ENCODE measurements around the gene TMEM164. TPM values are rescaled to one million over a fixed set of nuclear protein-coding genes. Genes with fewer than 3 reads are reported as not detected.
"Not testable (repeated sequence)": the region's sequence is repeated elsewhere in the genome, so short reads cannot be mapped to it uniquely, and the experiment has no call there.

TMEM164 gene
- 10 to 100 TPM; 37.9 to 42.5 (median 40.5) TPM for polyA plus RNA-seq (ENCODE audit: insufficient read length in 3 of 3)

DNA sequence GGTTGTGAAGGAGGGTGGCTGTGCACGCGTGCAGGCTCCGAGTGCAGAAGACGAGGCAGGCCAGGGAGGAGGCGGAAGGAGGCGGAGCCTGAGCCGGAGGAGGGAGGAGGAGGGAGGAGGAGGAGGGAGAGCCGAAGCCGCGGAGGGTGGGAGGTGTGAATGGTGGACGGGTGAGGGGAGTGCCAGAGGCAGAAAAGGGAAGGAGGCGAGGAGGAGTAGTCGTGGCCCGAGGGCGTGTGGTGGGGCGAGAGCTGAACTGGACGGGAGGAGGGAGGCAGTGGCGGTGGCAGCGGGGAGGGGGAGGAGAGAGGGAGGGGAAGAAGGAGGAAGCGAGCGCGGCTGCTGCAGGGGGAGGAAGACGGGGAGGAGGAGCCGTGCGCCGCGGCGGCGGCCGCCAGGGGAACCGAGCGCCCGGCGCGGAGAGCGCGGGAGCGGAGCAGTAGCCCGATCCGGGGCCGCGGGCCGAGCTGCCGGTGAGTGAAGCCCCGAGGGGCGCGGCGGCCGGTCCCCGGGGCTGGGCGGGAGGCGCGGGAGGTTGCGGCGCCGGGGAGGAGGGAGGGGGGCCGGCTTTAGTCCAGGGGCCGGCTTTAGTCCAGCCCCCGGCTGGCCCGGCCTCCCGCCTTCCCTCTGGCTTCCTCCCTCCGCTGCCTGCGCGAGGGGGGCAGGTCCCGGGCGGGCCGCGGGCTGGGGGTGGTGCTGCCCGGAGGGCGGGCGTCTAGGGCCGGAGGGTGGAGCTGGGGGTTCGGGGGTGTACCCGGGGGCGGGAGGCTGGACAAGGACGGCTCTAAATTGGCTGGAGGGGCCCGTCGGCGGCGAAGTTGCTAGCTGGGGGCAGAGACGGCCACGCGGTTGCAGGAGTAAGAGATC is at the start of gene TMEM164:
TMEM164 (plus strand) TSS at position 815 of the 867 bp plus-strand sequence. CDS start 661 bp downstream, outside the sequence.
- peak; percentile 47 to 62 (median 54) for DNase-seq (ENCODE audit: low read depth in 3 of 3, low spot score in 2 of 3)

DNA sequence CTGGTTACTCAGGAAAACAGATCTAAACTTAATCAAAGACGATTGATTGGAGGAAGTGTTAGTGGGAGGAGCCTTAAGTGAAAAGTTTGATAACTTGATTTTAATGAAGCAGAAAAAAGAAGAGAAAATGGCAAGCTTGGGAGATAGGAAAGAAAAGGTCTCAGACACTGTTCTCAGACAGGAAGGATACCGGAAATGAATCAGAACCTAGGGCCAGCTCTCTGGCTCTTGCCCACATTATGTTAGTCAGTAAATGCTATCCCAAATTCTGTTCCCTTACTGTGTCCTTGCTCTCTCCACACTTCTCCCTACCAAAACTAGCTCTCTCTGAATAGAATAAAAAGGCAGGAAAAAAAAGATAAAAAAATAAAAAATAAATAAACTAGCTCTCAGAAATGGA is 48.6 kb upstream of the TMEM164 start:
- DNase-seq (ENCODE audit: low read depth in 3 of 3, low spot score in 2 of 3) = no peak

DNA sequence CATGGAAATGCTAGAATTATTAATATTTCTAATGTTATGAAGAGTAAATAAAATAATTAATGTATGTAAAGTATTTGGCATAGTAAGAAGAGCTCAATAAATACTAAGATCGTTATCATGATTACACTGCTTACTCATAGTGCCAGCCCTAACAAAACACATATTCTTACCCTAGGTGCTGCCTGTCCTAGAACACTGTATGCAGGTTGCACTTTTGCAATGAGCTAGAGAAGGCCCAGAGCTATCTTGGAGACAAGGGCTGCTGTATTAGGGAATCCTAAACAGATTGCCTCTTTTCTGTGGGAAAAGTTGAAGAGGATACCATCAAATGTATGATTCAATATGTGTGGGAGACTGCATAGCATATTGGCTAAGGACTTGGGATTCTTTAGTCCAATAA is 48.0 kb upstream of the TMEM164 start:
- DNase-seq (ENCODE audit: low read depth in 3 of 3, low spot score in 2 of 3) = no peak

DNA sequence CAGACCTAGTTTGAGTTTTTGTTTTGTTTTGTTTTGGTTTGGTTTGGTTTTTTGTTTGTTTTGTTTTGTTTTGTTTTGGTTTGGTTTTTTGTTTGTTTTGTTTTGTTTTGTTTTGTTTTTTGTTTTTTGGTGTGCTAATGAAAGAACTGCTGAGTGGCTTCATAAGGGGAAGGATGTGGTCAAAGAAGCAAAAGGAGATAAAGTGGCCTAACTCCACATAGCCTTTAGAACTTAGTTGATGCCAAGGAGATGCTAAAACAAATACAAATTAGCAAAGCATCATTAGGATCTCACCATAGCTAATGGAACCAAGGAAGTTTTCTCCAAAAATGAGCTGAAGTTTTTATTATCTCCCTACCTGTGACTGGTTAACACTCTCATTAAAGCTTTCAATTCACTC is 44.6 kb upstream of the TMEM164 start:
- DNase-seq (ENCODE audit: low read depth in 3 of 3, low spot score in 2 of 3) = no peak

DNA sequence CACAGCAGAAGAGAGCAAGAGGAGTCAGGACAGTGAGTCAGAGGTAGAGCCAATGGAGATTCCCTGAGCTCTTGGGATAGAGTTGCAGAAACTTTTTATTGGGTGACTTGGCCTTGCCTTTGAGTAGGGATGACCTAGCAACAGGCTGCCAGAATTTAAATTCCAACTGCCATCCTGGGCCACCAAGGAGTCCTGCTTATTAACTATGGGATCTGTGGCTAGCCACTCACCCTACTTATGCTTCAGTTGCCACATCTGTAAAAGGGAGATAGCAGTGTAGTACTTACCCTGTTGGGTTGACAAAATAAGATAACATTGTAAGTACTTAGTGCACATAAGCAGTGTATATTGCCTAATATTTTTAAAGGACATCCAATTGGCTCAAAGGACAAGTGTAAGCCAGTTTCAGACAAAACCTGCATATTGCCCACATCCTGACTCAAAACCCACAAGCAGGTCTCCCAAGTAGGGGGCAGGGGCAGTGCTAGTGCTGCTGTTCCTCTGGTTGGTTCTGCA is 43.5 kb upstream of the TMEM164 start:
- DNase-seq (ENCODE audit: low read depth in 3 of 3, low spot score in 2 of 3) = no peak

DNA sequence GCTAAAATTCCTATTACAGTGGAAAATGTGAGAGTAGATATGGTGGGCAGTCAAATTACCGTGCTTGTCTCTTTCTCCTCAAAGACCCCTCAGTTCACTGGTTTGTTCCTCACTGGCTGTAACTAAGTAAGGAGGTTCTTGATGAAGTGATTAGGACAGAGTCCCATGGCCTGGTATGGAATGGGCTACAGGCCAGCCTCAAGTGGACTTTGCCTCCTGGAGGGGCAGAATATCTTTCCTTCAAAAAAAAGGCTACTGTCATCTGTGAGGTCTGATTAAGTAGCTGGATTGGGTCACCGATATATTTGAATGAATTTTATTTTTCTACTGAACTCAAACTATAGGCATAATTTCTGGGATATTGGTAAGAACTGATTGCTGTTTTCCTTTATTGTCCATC is 38.5 kb upstream of the TMEM164 start:
- no peak for DNase-seq (ENCODE audit: low read depth in 3 of 3, low spot score in 2 of 3)

DNA sequence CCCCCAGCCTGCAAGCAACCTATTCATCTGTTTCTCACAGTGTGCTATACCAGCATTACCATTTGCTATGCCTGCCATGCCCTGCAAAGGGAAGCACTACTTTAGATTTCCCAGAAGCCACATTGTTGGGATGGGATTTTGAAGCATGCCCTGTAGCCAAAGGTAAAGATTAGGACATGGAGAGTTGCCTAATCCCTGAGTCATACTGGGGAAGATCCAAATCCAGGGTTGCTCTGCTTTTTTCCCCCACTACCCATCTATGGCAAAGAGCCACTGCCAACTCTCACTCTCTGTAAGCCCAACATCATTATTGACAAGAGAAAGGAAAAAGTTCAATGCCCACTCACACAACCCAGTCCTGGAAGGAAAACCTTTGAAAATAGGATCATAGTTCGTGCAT is 36.7 kb upstream of the TMEM164 start:
- no peak for DNase-seq (ENCODE audit: low read depth in 3 of 3, low spot score in 2 of 3)

DNA sequence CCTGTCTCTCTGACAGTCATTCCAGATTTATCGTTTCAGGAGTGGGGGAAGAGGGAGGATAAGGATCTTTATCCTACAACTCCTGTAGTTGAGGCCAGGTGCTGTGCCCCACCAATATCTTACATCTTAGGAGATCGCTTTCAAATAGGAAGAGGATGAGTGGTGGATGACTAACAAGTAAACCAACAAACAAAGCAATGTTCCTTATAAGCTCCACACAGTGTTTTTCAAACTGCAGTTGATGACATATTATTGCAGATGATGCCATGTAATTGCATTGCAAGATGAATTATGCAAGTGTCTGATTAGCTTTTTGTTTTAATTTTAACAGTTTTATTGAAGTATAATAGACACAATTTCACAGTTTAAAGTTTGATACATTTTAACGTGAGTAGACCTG is 35.8 kb upstream of the TMEM164 start:
- no peak for DNase-seq (ENCODE audit: low read depth in 3 of 3, low spot score in 2 of 3)

DNA sequence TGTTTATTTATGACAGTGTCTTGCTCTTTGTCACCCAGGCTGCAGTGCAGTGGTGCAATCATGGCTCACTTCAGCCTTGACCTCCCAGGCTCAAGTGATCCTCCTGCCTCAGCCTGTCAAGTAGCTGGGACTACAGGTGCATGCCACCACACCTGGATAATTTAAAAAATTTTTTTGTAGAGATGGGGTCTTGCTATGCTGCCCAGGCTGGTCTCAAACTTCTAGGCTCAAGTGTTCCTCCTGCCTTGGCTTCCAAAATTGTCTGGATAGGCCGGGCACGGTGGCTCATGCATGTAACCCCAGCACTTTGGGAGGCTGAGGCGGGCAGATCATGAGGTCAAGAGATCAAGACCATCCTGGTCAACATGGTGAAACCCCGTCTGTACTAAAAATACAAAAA is 32.1 kb upstream of the TMEM164 start:
- DNase-seq (ENCODE audit: low read depth in 3 of 3, low spot score in 2 of 3) = not testable (repeated sequence)

DNA sequence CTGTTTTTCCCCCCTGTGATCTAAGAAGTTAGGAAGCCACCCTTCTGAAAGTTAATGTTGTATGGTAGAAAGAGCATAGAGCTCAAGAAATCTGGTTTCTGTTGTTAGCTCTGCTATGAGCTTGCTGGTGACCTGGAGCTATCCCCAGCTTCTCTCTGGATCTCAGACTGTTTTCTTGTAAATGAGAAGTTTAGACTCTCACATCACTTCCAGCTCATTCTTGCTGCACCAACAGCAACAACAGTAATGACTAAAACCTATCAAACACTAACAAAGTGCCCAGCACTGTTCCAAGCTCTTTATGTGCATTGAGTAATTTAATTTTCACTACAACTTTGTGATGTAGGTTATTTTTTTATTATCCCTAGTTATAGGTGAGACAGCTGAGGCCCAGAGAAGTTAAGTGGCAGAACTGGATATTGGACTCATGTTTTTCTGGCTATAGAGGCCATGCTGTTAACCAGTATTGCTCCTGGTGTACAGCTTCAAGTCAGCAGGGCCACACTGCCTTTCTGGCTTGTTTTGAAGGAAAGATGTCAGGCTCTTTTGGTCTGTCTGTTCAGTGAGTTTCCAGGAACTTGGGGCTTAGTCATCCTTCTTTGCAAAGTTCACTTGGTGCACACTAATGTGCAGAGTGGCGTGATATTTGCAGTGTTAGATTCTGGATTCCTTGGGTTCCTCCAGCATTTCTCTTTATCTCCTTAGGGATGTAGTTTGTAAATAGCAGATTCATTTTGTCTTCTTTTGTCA is 27.8 kb upstream of the TMEM164 start:
- DNase-seq (ENCODE audit: low read depth in 3 of 3, low spot score in 2 of 3) = no peak

DNA sequence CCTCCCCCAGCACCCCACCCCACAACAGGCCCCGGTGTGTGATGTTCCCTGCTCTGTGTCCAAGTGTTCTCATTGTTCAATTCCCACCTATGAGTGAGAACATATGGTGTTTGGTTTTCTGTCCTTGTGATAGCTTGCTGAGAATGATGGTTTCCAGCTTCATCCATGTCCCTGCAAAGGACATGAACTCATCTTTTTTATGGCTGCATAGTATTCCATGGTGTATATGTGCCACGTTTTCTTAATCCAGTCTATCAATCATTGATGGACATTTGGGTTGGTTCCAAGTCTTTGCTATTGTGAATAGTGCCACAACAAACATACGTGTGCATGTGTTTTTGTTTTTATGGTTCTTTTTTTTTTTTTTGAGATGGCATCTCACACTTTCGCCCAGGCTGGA is 17.7 kb upstream of the TMEM164 start:
- not testable (repeated sequence) for DNase-seq (ENCODE audit: low read depth in 3 of 3, low spot score in 2 of 3)

DNA sequence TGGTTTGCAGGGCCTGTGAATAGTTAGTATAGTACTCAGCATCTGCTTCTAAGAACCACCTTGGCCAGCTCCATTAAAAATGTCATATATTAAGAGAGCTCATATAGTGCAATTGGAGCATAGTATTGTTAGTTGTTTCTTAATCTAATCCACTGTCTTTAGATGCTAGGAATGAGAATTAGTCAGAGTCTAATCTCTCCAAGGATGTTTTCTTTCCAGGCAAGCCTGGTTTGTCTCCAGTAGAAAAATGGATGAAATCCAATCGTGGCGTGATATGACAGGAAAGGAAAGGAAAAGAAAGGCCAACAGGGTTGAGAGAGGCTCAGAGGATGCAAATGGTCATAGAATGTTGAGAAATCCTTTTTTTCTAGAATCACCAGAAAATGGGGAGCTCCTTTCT is 15.0 kb upstream of the TMEM164 start:
- no peak for DNase-seq (ENCODE audit: low read depth in 3 of 3, low spot score in 2 of 3)

DNA sequence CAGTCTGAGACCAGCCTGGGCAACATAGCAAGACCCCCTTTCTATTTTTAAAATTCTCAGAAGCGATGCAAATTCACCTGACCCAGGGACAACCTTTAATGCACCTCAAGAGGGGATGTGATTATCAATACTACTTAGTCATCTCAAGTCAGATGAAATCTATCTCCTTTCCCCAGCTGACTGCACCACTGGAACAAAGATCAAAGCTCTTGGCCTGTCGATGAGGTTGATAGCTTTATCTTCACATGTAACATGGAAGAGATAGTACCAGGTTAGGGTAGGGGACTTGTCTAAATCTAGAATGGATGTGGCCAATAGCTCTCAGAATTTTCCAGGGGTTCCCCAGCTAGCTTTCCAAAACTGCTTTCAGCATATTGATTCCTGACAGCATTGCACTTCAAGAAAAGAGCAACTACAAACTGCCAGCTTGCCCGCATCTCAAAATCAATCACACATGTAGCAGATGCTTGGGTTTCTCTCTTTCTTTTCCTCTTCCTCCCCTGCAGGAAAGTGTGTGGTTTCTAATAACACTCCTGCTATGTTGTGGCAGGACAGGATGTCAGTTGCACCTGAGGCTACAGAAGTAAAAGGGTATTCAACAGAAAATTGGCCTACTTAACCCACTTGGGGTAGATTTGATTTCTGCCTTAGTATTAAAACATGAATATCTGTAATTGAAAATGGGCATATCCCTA is 12.2 kb upstream of the TMEM164 start:
- no peak for DNase-seq (ENCODE audit: low read depth in 3 of 3, low spot score in 2 of 3)

DNA sequence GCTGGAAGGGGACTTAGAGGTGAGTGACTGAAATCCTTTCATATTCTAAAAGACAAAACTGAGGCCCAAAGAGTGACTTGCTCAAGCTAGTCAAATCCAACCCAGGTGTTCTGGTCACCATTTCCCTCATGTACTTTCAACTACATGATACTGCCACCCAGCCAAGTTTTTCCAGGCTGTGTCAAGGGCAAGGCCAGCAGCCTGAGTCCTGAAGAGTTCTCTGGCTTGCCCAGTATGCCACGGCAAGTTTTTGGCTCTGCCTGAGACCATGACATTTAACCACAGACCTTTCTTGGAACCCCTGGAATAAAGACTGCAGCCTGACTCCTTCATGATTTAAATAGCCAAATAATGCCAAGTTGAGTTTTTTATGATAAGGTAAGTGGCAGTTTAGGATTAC is 10.7 kb upstream of the TMEM164 start:
- DNase-seq (ENCODE audit: low read depth in 3 of 3, low spot score in 2 of 3) = no peak

DNA sequence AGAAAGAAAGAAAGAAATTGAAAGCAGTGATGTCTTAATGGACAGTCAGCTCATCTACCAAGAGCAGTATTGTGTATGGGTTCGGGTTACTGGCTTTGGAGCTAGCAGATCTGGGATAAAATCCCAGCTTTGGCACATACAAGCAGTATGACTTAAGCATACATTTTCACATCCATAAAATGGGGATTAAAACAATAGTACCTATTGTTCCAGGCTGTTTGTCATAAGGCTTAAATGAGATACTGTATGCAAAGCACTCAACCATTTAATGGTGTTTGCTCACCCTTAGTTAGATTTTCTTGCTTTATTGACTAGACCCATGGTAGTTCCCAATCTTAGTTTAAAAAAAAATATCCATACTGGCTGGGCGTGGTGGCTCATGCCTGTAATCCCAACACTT is 7.8 kb upstream of the TMEM164 start:
- DNase-seq (ENCODE audit: low read depth in 3 of 3, low spot score in 2 of 3) = no peak

DNA sequence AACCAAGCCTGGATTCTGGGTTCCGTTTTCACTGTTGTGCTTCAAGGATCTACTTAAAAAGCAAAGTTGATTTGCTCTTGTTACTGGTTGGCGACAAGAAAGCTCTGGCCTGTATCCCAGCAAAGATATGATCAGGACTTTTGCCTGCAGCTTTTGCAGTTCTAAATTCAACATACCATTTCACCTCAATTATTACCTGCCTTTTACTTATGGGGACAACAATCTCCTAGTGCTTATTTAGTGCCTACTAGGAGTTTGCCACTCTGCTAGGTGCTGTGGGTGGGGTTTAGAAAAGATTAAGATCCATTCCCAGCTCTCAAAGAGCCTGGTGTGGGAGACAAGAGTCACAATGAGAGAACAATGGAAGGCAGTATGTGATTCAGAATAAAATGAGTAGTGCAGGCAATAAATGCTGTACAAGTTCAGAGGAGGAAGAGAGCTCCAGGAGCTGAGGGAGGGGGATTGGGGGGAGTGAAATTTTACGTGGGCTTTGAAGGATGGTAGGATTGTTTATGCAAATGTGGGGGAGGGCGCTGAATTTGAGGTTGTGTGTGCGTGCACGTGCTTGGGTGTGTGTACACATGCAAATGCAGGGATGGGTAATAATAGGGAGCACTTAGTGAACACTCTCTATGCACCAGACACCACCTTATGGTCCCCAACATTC is 5.0 kb upstream of the TMEM164 start:
- no peak for DNase-seq (ENCODE audit: low read depth in 3 of 3, low spot score in 2 of 3)

DNA sequence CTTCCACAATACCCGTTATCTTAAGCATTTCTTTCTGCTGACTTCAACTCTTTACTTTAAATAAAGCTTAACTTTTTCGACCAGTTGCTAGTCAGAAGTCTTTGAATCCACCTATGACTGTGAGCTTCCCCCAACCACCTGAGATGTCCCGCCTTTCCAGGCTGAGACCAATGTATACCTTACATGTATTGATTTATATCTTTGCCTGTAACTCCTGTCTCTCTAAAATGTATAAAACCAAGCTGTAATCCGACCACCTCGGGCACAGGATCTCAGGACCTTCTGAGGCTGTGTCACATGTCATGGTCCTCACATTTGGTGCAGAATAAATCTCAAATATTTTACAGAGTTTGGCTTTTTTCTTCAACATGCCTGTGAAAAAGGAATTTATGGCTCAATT is 2.9 kb upstream of the TMEM164 start:
- no peak for DNase-seq (ENCODE audit: low read depth in 3 of 3, low spot score in 2 of 3)

DNA sequence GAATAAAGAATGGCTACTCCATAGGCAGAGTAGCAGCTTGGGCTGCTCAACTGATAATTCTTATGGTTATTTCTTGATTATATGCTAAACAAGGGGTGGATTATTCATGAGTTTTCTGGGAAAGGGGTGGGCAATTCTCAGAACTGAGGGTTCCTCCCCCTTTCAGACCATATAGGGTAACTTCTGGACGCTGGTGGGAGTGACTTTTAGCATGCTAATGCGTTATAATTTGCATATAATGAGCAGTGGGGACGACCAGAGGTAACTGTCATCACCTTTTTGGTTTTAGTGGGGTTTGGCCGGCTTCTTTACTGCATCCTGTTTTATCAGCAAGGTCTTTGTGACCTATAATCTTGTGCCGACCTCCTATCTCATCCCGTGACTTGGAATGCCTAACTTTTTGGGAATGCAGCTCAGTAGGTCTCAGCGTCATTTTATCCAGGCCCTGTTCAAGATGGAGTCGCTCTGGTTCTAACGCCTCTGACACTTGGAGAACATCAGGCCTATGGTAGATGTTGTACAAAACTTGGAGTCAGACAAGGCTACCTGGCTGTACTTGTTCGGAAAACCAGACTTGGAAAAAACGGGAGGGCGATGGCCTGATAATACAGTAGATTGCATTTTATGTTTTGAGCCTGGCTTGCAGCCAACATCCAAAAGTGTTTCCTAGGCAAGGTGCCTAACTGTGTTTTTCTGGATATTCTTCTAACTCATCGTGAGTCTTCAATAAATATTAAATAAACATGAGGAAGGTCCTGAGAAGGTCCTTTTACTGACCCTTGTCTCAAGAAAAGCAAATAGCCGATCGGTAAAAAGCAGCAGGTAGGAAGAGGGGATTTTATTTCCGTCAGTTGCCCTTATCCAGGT is 1.8 kb upstream of the TMEM164 start:
- no peak for DNase-seq (ENCODE audit: low read depth in 3 of 3, low spot score in 2 of 3)

DNA sequence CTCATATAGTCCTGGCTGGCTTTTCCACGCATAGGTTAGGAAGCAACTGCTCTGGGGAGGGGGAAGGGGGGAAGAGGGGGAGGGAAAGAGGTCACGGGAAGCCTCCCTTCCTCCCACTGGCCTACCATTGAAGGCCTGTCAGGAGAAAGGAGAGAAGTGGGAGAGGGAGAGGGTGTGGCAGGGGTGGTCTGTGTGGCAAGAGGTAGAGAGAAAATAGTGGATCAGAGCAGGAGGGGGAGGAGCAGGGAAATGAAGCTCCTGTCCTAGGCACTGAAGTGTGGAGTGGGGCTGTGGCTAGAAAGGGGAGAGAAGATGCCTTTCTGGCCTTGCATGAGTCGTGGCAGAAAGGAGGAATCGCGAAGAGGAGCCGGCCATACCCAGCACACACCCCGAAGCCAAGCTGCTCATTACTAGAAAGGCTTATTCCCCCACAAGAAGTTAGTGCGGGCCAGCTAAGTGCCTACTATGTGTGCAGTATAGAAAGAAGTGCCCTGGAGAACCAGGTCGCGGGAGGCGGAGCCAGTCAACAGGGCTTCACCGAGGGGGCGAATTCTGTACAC is 1.1 kb upstream of the TMEM164 start:
- DNase-seq (ENCODE audit: low read depth in 3 of 3, low spot score in 2 of 3) = no peak

All from right renal cortex interstitium (tissue), 3 donors.